Ovary (tissue), 9 donors: Measurements from ENCODE around the gene P2RY12. TPM values are rescaled to one million over a fixed set of nuclear protein-coding genes. Genes with fewer than 3 reads are reported as not detected.

Experiments used
- DNase-seq, 5 donors: peaks; one replicate each; pipeline ENCODE4 v3.0.0-alpha.2; 2019 to 2020
- H3K27ac ChIP-seq, 2 donors: fragments of 200-600 bp; one replicate each; pipeline versions ENCODE4 v1.5.1 to v1.8.0; 2019 to 2022
- H3K27me3 ChIP-seq: fragments of 200-600 bp; one replicate; pipeline ENCODE4 v1.8.0; 2022
- H3K36me3 ChIP-seq: fragments of 200-600 bp; sonication (generic); one replicate; pipeline ENCODE4 v1.5.1; 2019
- H3K4me1 ChIP-seq: one replicate; pipeline ENCODE4 v1.8.1; 2013; ENCODE audit warnings: mild to moderate bottlenecking, moderate library complexity; ENCODE audit not compliant: insufficient read depth
- H3K4me3 ChIP-seq: fragments of 200-600 bp; sonication (generic); one replicate; pipeline ENCODE4 v1.5.1; 2017
- H3K9me3 ChIP-seq, 2 donors: fragments of 200-600 bp in 1 of 2; sonication (generic) in 1 of 2; one replicate each; pipeline versions ENCODE4 v1.5.1 to v1.8.1; 2013 to 2019; ENCODE audit warnings: mild to moderate bottlenecking in 1 of 2, moderate library complexity in 1 of 2
- EP300 ChIP-seq: sonication (generic); formaldehyde crosslinking; IDR thresholded peaks from one replicate; pipeline ENCODE4 v1.6.1; 2017; ENCODE audit warnings: antibody characterized with exemption
- POLR2A ChIP-seq: fragments of 450-650 bp; IDR thresholded peaks from one replicate; pipeline ENCODE4 v1.6.1; 2017; ENCODE audit warnings: antibody characterized with exemption, mild to moderate bottlenecking, moderate library complexity
- WGBS, 3 donors: extraction: QIAGEN DNeasy Blood & Tissue Kit in 1 of 3; methylation state at CpG; one replicate each; pipeline versions ENCODE4 v1.1.5 to v1.1.7; 2013 to 2017; 5-methylcytosine and 5-hydroxymethylcytosine counted together
- intact Hi-C, 4 donors: fragments of 100-400 bp; cut with DNase I; formaldehyde crosslinking; loops; one replicate each; pipeline versions ENCODE4 v1.11.0 to v1.15.1; 2022 to 2023
- polyA plus RNA-seq, 2 donors: library from polyadenylated mRNA; stranded (reverse); fragments of 200-250 nt in 1 of 2; fragments of 350-450 nt in 1 of 2; fragmentation: Illumina TruSeq in 1 of 2; extraction: RNeasy Lipid Tissue Mini Kit (QIAGEN cat#74804) in 1 of 2; gene quantifications; one replicate each; pipeline ENCODE4 v1.2.3, GENCODE V29; 2013 to 2014
- total RNA-seq, 7 donors: library from RNA; depleted of rRNA in 2 of 7; stranded (reverse); fragments of >200 nt in 2 of 7; fragmentation: NEBNext Ultra II Directional in 3 of 7; extraction: Animal tissue kit (Norgen Biotek cat#: 25700) in 3 of 7; gene quantifications; one replicate each; pipeline versions ENCODE4 v1.1.0 to v1.2.4, GENCODE V29; 2016 to 2023
- TF ChIP-seq, protein P1 (sequence below), 3 donors: fragments of 450-650 bp in 2 of 3; fragments of 200-600 bp in 1 of 3; IDR thresholded peaks; one replicate each; pipeline versions ENCODE4 v1.5.1 to v1.8.0; 2016 to 2022; ENCODE audit warnings: antibody characterized with exemption in 3 of 3, mild to moderate bottlenecking in 1 of 3
- donor health status: DM: no; HTN: no; CAD: no; lungs with moderate emphysema.
- donor health status: DM: no; HTN: no; CAD: no.
- donor health status: Bipolar disorder and iron deficiency.
- donor health status: DM: yes; HTN: yes; CAD: no.
- donor health status: DM: no; HTN: no; CAD: no.
- donor health status: DM: yes; HTN: yes; CAD: no.

The P2RY12 gene
- total and polyA plus RNA-seq, 9 donors: 0.19 to 1.7 (median 0.69) TPM

DNA sequence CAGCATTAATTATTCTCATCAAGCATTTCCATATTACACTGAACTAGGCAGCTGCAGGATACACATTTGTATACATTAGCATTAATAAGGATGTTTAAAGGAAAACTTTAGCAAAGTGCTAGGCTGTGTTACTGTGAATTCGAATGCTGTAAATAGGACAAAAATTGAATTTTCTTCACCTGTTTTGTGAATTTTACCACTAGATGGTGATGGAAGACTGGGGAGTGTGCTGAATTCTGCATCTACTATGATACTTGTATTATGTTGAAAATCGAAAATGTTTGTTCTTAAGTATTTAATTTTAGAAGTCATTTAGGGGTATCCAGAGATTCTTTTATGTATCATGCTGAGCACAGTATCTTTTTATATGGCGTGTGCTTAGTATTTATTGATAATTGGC is 93.9 kb downstream of the P2RY12 start:
- H3K4me3 ChIP-seq: no peak overlapping the region
- no peaks in the 10 kb centered on the region for H3K9me3 ChIP-seq
- H3K27me3 ChIP-seq: no peaks in the 10 kb centered on the region
- no peak for DNase-seq
- WGBS, 3 donors: 20 to 36% (median 32%) methylated on average over 3 of the region's 3 CpGs
- no peak for TF ChIP-seq POLR2A
- TF ChIP-seq, protein P1, sequence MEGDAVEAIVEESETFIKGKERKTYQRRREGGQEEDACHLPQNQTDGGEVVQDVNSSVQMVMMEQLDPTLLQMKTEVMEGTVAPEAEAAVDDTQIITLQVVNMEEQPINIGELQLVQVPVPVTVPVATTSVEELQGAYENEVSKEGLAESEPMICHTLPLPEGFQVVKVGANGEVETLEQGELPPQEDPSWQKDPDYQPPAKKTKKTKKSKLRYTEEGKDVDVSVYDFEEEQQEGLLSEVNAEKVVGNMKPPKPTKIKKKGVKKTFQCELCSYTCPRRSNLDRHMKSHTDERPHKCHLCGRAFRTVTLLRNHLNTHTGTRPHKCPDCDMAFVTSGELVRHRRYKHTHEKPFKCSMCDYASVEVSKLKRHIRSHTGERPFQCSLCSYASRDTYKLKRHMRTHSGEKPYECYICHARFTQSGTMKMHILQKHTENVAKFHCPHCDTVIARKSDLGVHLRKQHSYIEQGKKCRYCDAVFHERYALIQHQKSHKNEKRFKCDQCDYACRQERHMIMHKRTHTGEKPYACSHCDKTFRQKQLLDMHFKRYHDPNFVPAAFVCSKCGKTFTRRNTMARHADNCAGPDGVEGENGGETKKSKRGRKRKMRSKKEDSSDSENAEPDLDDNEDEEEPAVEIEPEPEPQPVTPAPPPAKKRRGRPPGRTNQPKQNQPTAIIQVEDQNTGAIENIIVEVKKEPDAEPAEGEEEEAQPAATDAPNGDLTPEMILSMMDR (IDR thresholded peaks at IDR 0.05): peak in 2 of 3 donors; percentile 40 to 41
- H3K27ac ChIP-seq: no peak overlapping the region
- H3K4me1 ChIP-seq: no peaks in the 10 kb centered on the region
- H3K36me3 ChIP-seq: no peaks in the 10 kb centered on the region
- intact Hi-C loops: no loop called here

DNA sequence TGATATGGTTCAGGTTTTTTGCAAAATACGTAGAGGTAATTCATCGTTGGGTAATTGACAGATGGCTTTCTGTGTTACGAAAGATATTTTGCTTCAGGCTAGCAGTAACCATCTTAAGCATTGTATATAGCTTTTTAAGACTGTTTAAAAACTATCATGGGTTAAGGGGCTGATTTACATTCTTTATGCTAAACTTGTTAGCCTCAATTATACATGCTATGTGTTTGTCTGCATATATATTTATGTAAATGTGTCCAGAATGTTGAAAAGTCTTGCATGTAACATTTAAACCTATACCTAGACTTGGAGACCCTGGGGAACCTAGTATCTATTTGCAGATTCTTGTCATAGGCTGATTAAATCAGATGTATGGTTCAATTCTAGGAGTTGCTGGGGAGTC is 95.1 kb downstream of the P2RY12 start:
- DNase-seq: no peak
- H3K4me3 ChIP-seq: no peak overlapping the region
- TF ChIP-seq POLR2A: no peak
- TF ChIP-seq, protein P1 (IDR thresholded peaks at IDR 0.05): no peak
- TF ChIP-seq EP300: no peak
- intact Hi-C loops: loop anchor here in 1 of 4 donors (10.0 kb wide), 1 partner anchor 65 kb away; no protein-coding TSS in a partner anchor
- no peaks in the 10 kb centered on the region for H3K27me3 ChIP-seq
- H3K4me1 ChIP-seq: no peaks in the 10 kb centered on the region
- H3K36me3 ChIP-seq: no peaks in the 10 kb centered on the region
- H3K9me3 ChIP-seq: no peaks in the 10 kb centered on the region
- H3K27ac ChIP-seq: no peak overlapping the region
- WGBS, 3 donors: 46 to 93% (median 65%) methylated on average over 3 of the region's 3 CpGs

Other genes starting within 250 kb of the P2RY12 start
- gene GPR171, start 181.5 kb downstream of the P2RY12 start, total RNA-seq: 1 to 10 TPM in 1 of 7 donors, under 1 TPM in 3, not detected in 3; 0.46 to 1.4 (median 0.85) TPM
- 1 to 10 TPM in 1 of 2 donors, under 1 TPM in 1; 0.21 to 2.6 TPM for gene GPR171, start 181.5 kb downstream of the P2RY12 start, polyA plus RNA-seq
- gene P2RY14, start 106.2 kb downstream of the P2RY12 start, total RNA-seq: 1 to 10 TPM in 2 of 7 donors, under 1 TPM in 4, not detected in 1; 0.28 to 1.2 (median 0.70) TPM
- 1 to 10 TPM in 1 of 2 donors, under 1 TPM in 1; 0.54 to 2.8 TPM for gene P2RY14, start 106.2 kb downstream of the P2RY12 start, polyA plus RNA-seq
- under 1 TPM in 1 of 7 donors, not detected in 6; 0.23 TPM for gene GPR87, start 67.9 kb downstream of the P2RY12 start, total RNA-seq
- gene GPR87, start 67.9 kb downstream of the P2RY12 start, polyA plus RNA-seq: not detected
- gene P2RY13, start 55.2 kb downstream of the P2RY12 start, total RNA-seq: 1 to 10 TPM in 1 of 7 donors, under 1 TPM in 6; 0.27 to 1.6 (median 0.56) TPM
- 1 to 10 TPM in 1 of 2 donors, under 1 TPM in 1; 0.31 to 5.8 TPM for gene P2RY13, start 55.2 kb downstream of the P2RY12 start, polyA plus RNA-seq
- gene IGSF10, start 76.3 kb upstream of the P2RY12 start, total RNA-seq: 10 to 100 TPM; 12.1 to 59.5 (median 36.7) TPM
- gene IGSF10, start 76.3 kb upstream of the P2RY12 start, polyA plus RNA-seq: 10 to 100 TPM; 25.4 to 27.4 TPM